GM18858 (cell line): ENCODE results near the gene PSAP.

Source experiments
- ATAC-seq: cut with Tn5 transposase; IDR thresholded peaks from one replicate; pipeline ENCODE4 v1.9.1; 2021; ENCODE audit not compliant: unreplicated experiment

The PSAP gene

GRCh38 chr10:71845410-71846405 is 5.3 kb downstream of the PSAP start:
- ATAC-seq = no peak

- no peak for ATAC-seq
These were observed 6.4 kb downstream of the PSAP start for GRCh38 chr10:71844695-71845094.

- ATAC-seq = no peak
These were observed 7.0 kb downstream of the PSAP start for GRCh38 chr10:71844084-71844483.

- ATAC-seq = no peak
These were observed 8.0 kb downstream of the PSAP start for GRCh38 chr10:71842856-71843686.

GRCh38 chr10:71842422-71842821 is 8.6 kb downstream of the PSAP start:
- ATAC-seq = no peak

GRCh38 chr10:71840958-71841335 is 10.1 kb downstream of the PSAP start:
- no peak for ATAC-seq

GRCh38 chr10:71840177-71840957 is 10.7 kb downstream of the PSAP start:
- ATAC-seq = no peak

GRCh38 chr10:71838264-71839211 is 12.5 kb downstream of the PSAP start:
- ATAC-seq = no peak

- ATAC-seq = no peak
These were observed 13.8 kb downstream of the PSAP start for GRCh38 chr10:71837098-71837827.

- ATAC-seq = peak; percentile 7
These were observed 14.5 kb downstream of the PSAP start for GRCh38 chr10:71836596-71836974.

GRCh38 chr10:71835671-71836595 is 15.1 kb downstream of the PSAP start:
- peak; percentile 84 for ATAC-seq

GRCh38 chr10:71834343-71834674 is 16.7 kb downstream of the PSAP start:
- no peak for ATAC-seq

- ATAC-seq = no peak
These were observed 17.4 kb downstream of the PSAP start for GRCh38 chr10:71833451-71834342.

GRCh38 chr10:71832967-71833366 is 18.1 kb downstream of the PSAP start:
- no peak for ATAC-seq

- no peak for ATAC-seq
These were observed 19.2 kb downstream of the PSAP start for GRCh38 chr10:71831646-71832552.

- ATAC-seq = no peak
These were observed 20.3 kb downstream of the PSAP start for GRCh38 chr10:71830726-71831125.
